ENCODE results near the gene G6PD.

The G6PD gene

DNA sequence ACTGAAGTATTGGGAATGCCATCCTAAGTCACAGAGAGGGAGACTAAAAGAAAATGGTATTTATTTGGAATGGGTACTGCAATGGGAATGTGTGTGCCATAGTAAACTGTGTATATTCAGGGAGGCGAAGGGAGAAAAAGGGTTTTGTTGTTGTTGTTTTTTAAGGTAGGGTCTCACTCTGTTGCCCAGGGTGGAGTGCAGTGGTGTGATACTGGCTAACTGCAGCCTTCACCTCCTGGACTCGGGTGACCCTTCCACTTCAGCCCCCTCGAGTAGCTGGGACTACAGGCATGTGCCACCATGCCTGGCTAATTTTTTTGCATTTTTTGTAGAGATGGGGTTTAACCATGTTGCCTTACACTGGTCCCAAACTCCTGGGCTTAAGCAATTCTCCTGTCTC is 51.9 kb downstream of the G6PD start:
- no peak for DNase-seq (ENCODE audit: low read depth)
- H3K36me3 ChIP-seq (ENCODE audit: control insufficient read depth, insufficient read depth, low read length, severe bottlenecking): no peaks in the 10 kb centered on the region

DNA sequence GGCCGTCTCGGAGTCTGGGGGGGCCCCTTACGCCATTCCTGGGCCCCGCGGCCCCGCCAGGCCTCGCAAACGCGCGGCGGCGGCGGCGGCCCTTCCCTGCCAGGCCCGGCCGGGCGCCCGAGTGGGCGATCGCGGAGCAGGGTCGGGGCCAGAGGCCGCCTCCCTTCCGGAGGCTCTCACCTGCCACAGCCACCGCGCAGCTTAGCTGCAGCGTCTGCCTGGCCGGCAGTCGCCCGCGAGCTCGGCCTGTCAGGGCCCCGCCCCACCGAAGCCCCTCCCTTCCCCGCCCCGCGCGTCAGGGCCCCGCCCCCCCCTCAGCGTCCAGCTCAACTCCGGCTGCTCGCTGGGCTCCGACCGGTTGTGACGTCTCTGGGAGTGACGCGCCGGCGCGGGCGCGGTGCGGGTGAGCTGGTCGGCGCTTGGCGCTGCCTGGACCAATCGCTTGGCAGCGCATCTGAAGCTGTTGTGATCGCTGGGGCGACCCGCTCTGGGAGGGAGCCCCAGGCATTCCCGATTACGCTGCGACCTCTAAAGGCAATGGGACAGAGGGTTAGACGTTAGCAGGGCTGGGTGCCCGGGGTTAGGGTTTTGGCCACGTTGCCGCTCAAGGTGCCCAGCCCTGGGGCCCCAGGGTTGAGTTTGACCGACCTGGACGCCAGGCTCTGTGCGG is 56.1 kb downstream of the G6PD start, which contains the start of gene SLC10A3:
Gene SLC10A3, minus strand, starts transcription at position 216 of the 670 bp plus-strand sequence. CDS start 1,689 bp downstream, outside the sequence.
- Histone ChIP-seq H3K27me3 (replicated peaks; ENCODE audit: control insufficient read depth, insufficient read depth, low read length) (peaks cover 4% of the 10 kb centered on the region), H3K9me3 (ENCODE audit: control insufficient read depth, low read length) (no peaks in the 10 kb centered on the region), H3K4me1 (ENCODE audit: control insufficient read depth, insufficient read depth, low read length) (peaks cover 9% of the 10 kb centered on the region), H3K4me3 (ENCODE audit: low read length) (peak within 1 kb of the TSS; percentile 84), H3K9ac (ENCODE audit: low read length) (peak within 1 kb of the TSS; percentile 88), H3K36me3 (ENCODE audit: control insufficient read depth, insufficient read depth, low read length, severe bottlenecking) (peaks cover 7% of the 10 kb centered on the region)
- DNase-seq (ENCODE audit: low read depth): peak; percentile 94

More for the DNA sequence above, 51.9 kb downstream of the G6PD start:
- H3K4me1 ChIP-seq (ENCODE audit: control insufficient read depth, insufficient read depth, low read length): no peaks in the 10 kb centered on the region
- no peak overlapping the region for H3K4me3 ChIP-seq (ENCODE audit: low read length)
- H3K27me3 ChIP-seq (replicated peaks; ENCODE audit: control insufficient read depth, insufficient read depth, low read length): peaks cover 4% of the 10 kb centered on the region
- H3K9ac ChIP-seq (ENCODE audit: low read length): no peak overlapping the region
- no peaks in the 10 kb centered on the region for H3K9me3 ChIP-seq (ENCODE audit: control insufficient read depth, low read length)

DNA sequence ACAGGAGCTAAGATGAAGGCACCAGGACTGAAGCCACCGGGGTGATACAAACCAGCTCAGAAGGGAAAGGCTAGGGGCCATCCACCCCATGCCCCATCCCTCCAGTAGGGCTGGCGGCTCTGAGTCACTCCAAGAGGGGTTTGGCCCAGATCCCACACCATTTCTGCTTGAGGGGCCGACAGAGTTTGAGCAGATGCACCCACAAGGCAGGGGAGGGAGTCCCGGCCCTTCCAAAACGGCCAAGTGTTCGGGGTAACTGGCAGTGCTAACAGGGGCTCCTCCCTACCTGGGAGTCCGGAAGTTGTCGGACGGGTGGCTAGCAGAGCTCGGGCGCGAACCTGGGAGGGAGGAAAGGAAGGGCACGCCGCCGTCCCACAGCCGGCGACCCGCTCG is 56.6 kb downstream of the G6PD start:
- Histone ChIP-seq H3K36me3 (ENCODE audit: control insufficient read depth, insufficient read depth, low read length, severe bottlenecking) (peaks cover 10% of the 10 kb centered on the region), H3K27me3 (replicated peaks; ENCODE audit: control insufficient read depth, insufficient read depth, low read length) (peaks cover 4% of the 10 kb centered on the region), H3K4me3 (ENCODE audit: low read length) (peak overlapping the region; percentile 84), H3K9ac (ENCODE audit: low read length) (peak overlapping the region; percentile 88), H3K9me3 (ENCODE audit: control insufficient read depth, low read length) (no peaks in the 10 kb centered on the region), H3K4me1 (ENCODE audit: control insufficient read depth, insufficient read depth, low read length) (peaks cover 9% of the 10 kb centered on the region)
- DNase-seq (ENCODE audit: low read depth): peak; percentile 51

DNA sequence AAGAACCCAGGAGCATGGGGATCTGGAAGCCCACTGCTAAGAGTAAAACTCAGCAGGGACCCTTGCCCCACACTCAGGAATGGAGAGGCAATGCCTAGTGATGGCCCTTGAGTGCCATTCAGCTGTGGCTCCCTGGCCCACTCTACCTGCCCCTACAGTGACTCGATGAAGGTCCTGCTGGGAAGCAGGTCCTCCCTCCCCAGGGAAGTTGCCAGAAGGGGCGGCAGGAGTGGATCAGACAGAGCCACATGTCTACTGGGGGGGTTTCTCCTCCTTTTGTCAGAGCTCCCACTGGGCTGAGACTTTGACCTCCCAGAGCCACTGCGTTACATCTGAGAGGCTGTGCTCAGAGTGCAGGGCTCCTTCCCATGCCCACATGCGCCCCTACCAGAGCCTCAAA is 57.5 kb downstream of the G6PD start:
- peaks cover 13% of the 10 kb centered on the region for H3K4me1 ChIP-seq (ENCODE audit: control insufficient read depth, insufficient read depth, low read length)
- no peaks in the 10 kb centered on the region for H3K9me3 ChIP-seq (ENCODE audit: control insufficient read depth, low read length)
- DNase-seq (ENCODE audit: low read depth): no peak
- peak overlapping the region; percentile 88 for H3K9ac ChIP-seq (ENCODE audit: low read length)
- H3K36me3 ChIP-seq (ENCODE audit: control insufficient read depth, insufficient read depth, low read length, severe bottlenecking): peaks cover 12% of the 10 kb centered on the region
- H3K27me3 ChIP-seq (replicated peaks; ENCODE audit: control insufficient read depth, insufficient read depth, low read length): peaks cover 4% of the 10 kb centered on the region
- H3K4me3 ChIP-seq (ENCODE audit: low read length): peak overlapping the region; percentile 84

DNA sequence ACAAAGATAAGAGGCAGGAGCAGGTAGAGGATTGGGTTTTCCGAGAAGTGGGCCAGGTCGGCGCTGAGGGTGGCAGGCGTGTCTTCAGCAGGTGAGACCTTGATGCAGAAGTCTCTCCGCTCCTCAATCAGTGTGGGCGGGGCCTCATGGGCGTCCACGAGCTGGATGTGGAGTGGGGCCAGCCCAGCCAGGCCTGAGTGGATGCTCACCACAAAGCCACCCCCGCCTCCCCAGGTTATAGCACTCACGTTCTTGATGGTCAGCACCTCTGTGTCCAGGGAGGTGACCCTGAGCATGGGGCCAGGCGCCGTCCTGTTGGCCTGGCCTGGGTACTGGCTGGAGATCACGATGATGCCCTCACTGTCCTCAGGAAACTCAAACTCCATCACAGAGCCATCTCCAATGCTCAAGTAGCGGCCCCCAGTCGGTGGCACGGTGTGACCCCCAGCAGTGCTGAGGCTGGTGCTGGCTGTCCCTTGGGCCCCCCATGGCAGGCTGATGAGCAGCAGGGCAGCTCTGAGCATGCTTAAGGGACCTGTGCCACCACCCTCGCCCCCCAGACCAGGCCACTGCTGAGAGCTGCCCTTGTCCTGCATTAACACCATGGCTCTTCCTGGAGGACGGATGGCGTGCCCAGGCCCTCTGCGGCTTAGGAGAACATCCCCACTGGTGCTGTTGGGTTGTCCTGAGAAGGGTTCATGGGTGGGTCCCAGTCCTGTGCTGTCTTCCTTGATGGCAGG is 58.1 kb downstream of the G6PD start:
- peaks cover 13% of the 10 kb centered on the region for H3K4me1 ChIP-seq (ENCODE audit: control insufficient read depth, insufficient read depth, low read length)
- H3K9ac ChIP-seq (ENCODE audit: low read length): no peak overlapping the region
- no peak for DNase-seq (ENCODE audit: low read depth)
- no peaks in the 10 kb centered on the region for H3K9me3 ChIP-seq (ENCODE audit: control insufficient read depth, low read length)
- H3K36me3 ChIP-seq (ENCODE audit: control insufficient read depth, insufficient read depth, low read length, severe bottlenecking): peaks cover 12% of the 10 kb centered on the region
- no peak overlapping the region for H3K4me3 ChIP-seq (ENCODE audit: low read length)
- peaks cover 4% of the 10 kb centered on the region for H3K27me3 ChIP-seq (replicated peaks; ENCODE audit: control insufficient read depth, insufficient read depth, low read length)

DNA sequence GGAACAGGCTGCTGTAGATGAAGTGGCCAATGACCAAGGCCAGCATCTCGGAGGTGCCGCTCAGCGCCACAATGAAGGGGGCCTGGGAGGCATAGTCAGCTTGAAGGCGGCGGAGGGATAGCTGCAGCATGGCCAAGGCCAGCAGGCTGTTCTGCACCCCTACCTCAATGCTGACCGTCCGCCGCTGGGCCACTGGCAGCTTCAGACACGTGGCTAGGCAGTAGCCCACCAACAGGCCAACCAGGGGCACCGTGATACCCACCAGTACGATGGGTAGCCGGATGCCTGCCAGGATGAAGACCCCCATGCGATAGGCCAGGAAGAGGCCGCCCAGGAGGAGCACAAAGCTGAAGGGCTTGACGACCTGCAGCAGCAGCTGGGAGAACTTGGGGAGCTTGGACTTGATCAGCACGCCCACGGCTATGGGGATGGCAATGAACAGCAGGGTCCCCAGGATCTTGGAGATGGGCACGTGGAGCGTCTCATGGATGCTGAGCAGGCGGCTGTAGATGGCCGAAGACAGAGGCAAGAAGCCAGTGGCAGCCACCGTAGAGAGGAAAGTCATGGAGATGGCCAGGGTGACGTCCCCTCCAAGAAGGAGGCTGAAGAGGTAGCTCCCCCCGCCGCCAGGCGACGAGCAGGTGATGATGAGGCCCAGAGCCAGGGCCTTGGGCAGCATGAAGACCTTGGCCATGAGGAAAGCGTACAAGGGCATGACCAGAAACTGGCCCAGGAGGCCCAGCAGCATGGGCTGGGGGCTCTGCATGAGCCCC is 58.9 kb downstream of the G6PD start:
- Histone ChIP-seq H3K36me3 (ENCODE audit: control insufficient read depth, insufficient read depth, low read length, severe bottlenecking) (peaks cover 12% of the 10 kb centered on the region), H3K9me3 (ENCODE audit: control insufficient read depth, low read length) (no peaks in the 10 kb centered on the region), H3K9ac (ENCODE audit: low read length) (no peak overlapping the region), H3K4me3 (ENCODE audit: low read length) (no peak overlapping the region), H3K27me3 (replicated peaks; ENCODE audit: control insufficient read depth, insufficient read depth, low read length) (peaks cover under 1% of the 10 kb centered on the region), H3K4me1 (ENCODE audit: control insufficient read depth, insufficient read depth, low read length) (peaks cover 13% of the 10 kb centered on the region)
- no peak for DNase-seq (ENCODE audit: low read depth)

DNA sequence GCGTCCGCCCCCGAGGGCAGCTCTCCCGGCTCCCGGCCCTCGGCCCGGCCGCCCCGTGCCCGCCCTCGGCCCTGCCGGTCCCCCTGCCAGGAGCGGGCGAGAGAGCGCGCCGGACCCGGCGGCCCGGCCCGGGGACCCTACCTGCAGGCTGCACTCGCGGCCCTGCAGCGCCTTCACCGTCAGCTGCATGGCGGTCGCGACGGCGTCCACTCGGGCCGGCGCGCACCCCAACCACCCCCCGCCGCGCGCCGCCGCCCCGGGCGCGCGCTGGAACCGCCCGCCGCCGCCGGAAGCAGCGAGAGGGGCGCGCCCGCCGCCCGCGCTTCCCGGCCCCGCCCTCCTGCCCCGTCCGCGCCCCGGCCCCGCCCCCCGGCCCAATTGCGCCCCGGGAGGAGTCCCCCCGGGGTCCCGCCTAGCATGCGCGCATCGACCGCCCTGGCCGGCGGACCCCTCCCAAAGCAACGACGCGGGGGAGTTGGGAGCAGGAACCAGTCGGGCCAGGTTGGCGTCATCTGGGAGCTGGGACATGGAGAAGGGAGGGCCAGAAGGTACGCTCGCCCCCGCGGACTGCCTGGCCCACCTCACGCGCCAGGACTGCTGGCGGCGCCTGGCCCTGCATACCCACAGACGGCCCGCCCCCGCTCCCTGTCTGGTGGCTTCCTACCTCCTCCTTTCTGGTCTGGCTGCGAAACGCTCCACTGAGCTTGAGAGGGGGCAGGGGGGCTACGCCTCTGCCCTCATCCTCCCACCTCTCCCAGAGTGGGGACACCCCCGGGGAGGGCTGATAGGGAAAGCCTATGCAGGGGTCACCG is 60.0 kb downstream of the G6PD start, which contains the start of gene UBL4A:
Gene UBL4A, minus strand, starts transcription at position 220 of the 812 bp plus-strand sequence. Its CDS starts 31 bp downstream, at position 189.
- Histone ChIP-seq H3K27me3 (replicated peaks; ENCODE audit: control insufficient read depth, insufficient read depth, low read length) (no peaks in the 10 kb centered on the region), H3K4me1 (ENCODE audit: control insufficient read depth, insufficient read depth, low read length) (peaks cover 13% of the 10 kb centered on the region), H3K9ac (ENCODE audit: low read length) (peak within 1 kb of the TSS; percentile 81), H3K4me3 (ENCODE audit: low read length) (peak within 1 kb of the TSS; percentile 79), H3K9me3 (ENCODE audit: control insufficient read depth, low read length) (no peaks in the 10 kb centered on the region), H3K36me3 (ENCODE audit: control insufficient read depth, insufficient read depth, low read length, severe bottlenecking) (peaks cover 12% of the 10 kb centered on the region)
- DNase-seq (ENCODE audit: low read depth): peak; percentile 65

DNA sequence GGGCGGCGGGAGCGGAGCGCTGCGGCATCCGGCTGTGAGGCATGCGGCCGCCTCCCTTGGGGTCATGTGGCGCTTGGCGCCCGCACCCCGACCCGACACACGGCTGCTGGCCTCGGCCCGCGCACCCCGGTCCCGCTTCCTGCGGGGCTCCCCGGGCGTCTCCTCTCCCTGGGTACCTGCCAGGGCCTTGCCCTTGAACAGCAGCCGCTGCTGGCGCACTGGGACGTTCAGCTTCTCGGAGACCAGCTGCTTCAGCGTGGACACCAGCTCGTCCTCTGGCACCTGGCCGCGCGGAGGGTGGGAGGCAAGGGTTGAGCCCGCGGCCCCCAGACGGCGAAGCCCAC is 60.6 kb downstream of the G6PD start:
- Histone ChIP-seq H3K4me1 (ENCODE audit: control insufficient read depth, insufficient read depth, low read length) (peaks cover 13% of the 10 kb centered on the region), H3K36me3 (ENCODE audit: control insufficient read depth, insufficient read depth, low read length, severe bottlenecking) (peaks cover 12% of the 10 kb centered on the region), H3K9me3 (ENCODE audit: control insufficient read depth, low read length) (no peaks in the 10 kb centered on the region), H3K27me3 (replicated peaks; ENCODE audit: control insufficient read depth, insufficient read depth, low read length) (no peaks in the 10 kb centered on the region), H3K9ac (ENCODE audit: low read length) (peak overlapping the region; percentile 81), H3K4me3 (ENCODE audit: low read length) (peak overlapping the region; percentile 79)
- peak; percentile 36 for DNase-seq (ENCODE audit: low read depth)

DNA sequence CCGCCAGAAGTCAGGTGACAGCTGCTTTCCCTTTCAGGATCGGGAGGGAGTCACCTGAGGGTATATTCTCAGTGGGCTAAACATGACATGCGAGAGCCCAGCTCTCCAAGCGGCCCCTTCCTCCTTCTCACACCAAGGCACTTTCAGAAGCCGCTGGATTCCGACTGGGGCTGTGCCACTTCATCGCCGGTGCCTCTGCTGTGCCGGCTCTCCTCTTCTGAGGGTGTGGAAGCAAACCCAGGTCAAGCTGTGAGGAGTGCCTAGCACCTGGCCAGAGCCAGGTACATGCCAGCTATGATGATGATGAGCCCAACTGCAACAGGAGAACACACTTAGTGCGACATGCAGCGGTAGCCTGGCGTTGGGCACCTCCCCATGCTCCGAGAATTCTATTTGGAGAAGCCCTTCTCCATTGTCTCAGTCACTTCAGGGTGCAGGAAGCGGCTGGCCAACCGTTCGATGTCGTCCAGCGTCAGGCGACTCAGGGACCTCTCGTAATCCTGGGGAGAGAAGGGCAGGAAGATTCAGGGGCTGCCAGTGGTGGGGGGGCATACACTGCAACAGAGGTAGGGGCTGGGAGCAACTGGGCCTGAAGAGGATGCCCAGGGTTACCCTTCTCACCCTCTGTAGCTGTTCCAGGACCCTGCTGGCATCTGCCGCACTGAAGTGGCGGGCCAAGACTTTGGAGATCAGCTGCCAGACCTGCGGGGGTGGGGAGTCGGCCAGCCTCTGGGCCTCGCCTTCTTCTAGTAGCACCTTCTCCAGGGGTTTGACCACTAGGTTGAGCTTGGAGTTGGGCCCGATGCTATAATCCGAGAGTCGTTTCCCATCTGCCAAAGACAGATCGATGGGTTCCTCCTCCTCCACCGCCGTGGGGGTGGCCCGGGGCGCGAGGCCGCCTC is 61.2 kb downstream of the G6PD start:
- H3K27me3 ChIP-seq (replicated peaks; ENCODE audit: control insufficient read depth, insufficient read depth, low read length): no peaks in the 10 kb centered on the region
- no peak for DNase-seq (ENCODE audit: low read depth)
- no peaks in the 10 kb centered on the region for H3K9me3 ChIP-seq (ENCODE audit: control insufficient read depth, low read length)
- peaks cover 13% of the 10 kb centered on the region for H3K4me1 ChIP-seq (ENCODE audit: control insufficient read depth, insufficient read depth, low read length)
- peak overlapping the region; percentile 81 for H3K9ac ChIP-seq (ENCODE audit: low read length)
- peak overlapping the region; percentile 79 for H3K4me3 ChIP-seq (ENCODE audit: low read length)
- peaks cover 12% of the 10 kb centered on the region for H3K36me3 ChIP-seq (ENCODE audit: control insufficient read depth, insufficient read depth, low read length, severe bottlenecking)
